Mesodermal cell (in vitro differentiated cells): ENCODE measurements around the gene MCC.

ENCODE experiments used
- H3K27ac ChIP-seq: 2 replicates; pipeline ENCODE4 v1.7.0; 2013; ENCODE audit warnings: mild to moderate bottlenecking, low read depth, low read length, moderate library complexity; ENCODE audit not compliant: severe bottlenecking
- H3K36me3 ChIP-seq: 2 replicates; pipeline ENCODE4 v1.7.1; 2013; ENCODE audit warnings: mild to moderate bottlenecking, low read length, moderate library complexity; ENCODE audit not compliant: control insufficient read depth, insufficient read depth
- H3K4me1 ChIP-seq: one replicate; pipeline ENCODE4 v1.7.1; 2013; ENCODE audit warnings: mild to moderate bottlenecking, low read length; ENCODE audit not compliant: insufficient read depth, control insufficient read depth, poor library complexity, severe bottlenecking
- H3K4me3 ChIP-seq: 2 replicates; pipeline ENCODE4 v1.7.0; 2013; ENCODE audit warnings: low read length, control low read depth, mild to moderate bottlenecking; ENCODE audit not compliant: insufficient read depth, poor library complexity, severe bottlenecking; ENCODE audit errors: extremely low read depth
- H3K9me3 ChIP-seq: 2 replicates; pipeline ENCODE4 v1.7.1; 2013; ENCODE audit warnings: mild to moderate bottlenecking, low read length, moderate library complexity; ENCODE audit not compliant: control insufficient read depth
- WGBS, 2 experiments: methylation state at CpG; one replicate each; pipeline ENCODE4 v1.1.5; 2013; ENCODE audit warnings: missing lambda C conversion rate in 2 of 2; ENCODE audit not compliant: insufficient coverage in 2 of 2; 5-methylcytosine and 5-hydroxymethylcytosine counted together

MCC gene

DNA sequence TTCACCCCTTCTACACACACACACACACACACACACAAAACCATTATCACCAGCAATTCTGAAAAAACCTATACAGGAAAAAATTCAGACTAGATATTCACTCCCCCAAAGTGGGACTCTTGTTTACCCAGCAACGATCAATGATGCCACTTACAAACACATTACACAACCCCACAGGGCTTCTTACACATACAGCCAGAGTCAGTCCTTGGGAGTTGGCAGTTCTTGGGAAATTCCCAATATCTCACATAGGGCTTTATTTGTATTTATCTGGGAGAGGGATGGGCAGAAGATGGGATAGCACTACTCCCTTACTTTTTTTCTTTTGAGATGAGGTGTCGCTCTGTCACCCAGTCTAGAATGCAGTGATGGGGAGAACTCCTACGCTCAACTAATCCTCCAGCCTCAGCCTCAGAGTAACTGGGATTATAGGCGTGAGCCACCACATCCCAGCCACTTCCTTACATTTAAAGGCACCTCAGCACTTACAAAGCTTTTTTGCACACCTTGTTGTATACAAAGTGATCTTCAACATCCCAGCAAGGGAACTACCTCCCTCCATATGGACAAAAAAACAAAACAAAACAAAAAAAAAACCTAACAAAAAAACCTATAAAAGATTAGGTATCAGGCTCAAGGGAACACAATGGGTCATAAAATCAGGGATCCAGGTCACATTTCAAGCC, 221.9 kb downstream of the MCC start:
- Histone ChIP-seq H3K27ac (no peak overlapping the region), H3K4me1 (peaks cover 17% of the 10 kb centered on the region), H3K9me3 (no peaks in the 10 kb centered on the region), H3K4me3 (no peak overlapping the region), H3K36me3 (no peaks in the 10 kb centered on the region)
- WGBS, 2 experiments, result 75 to 90% methylated on average over 1 to 3 of the region's 4 CpGs

DNA sequence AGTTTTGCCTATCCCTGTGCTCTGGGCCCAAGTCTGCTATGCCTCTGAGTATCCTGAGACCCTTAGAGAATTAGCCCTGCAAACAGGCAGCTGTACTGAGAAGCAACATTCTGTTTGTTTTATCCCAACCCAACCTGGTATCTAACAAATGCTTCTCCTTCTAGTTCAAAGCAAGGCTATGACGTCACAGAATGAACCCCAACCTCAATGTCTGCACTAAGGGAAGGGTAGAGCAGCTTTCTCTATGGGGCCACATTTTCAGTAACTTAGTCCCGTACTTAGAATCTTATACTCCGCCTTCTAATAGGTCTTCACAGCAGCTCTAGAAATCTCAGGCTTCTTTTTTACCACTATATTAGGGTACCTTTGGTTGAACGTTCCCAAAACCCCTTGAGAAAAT, 223.1 kb downstream of the MCC start:
- 88 to 96% methylated on average over 3 of the region's 4 CpGs for WGBS, 2 experiments
- no peaks in the 10 kb centered on the region for H3K9me3 ChIP-seq
- H3K27ac ChIP-seq, result no peak overlapping the region
- no peaks in the 10 kb centered on the region for H3K36me3 ChIP-seq
- H3K4me1 ChIP-seq, result peaks cover 6% of the 10 kb centered on the region
- H3K4me3 ChIP-seq, result no peak overlapping the region

GRCh38 chr5:113264046-113264445, 224.2 kb downstream of the MCC start:
- Histone ChIP-seq H3K36me3 (no peaks in the 10 kb centered on the region), H3K4me3 (no peak overlapping the region), H3K27ac (no peak overlapping the region), H3K4me1 (peaks cover 4% of the 10 kb centered on the region), H3K9me3 (no peaks in the 10 kb centered on the region)
- whole genome bisulfite sequencing, 2 experiments, result 88 to 90% methylated on average over 5 to 6 of the region's 6 CpGs

DNA sequence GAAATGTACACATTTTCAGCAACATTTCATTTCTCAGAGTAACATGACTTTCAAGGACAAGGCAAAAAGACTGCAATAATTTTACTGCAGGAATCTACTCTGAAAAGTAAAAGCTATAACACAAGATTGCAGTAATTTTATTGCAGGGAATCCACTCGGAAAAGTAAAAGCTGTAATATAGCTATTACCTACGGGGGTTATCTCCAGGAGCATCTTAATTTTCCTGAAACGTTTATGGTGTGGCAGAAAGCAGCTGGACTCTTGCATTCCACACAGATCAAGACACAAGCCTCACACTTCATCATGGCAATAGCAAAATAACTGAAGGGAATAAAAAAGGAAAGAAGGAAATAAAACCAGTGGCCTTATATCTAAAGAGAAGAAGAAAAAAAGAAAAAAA, 224.7 kb downstream of the MCC start:
- 83% methylated on average over 1 of the region's 3 CpGs; no CpG with 5 or more reads in 1 of the 2 experiments for WGBS, 2 experiments

DNA sequence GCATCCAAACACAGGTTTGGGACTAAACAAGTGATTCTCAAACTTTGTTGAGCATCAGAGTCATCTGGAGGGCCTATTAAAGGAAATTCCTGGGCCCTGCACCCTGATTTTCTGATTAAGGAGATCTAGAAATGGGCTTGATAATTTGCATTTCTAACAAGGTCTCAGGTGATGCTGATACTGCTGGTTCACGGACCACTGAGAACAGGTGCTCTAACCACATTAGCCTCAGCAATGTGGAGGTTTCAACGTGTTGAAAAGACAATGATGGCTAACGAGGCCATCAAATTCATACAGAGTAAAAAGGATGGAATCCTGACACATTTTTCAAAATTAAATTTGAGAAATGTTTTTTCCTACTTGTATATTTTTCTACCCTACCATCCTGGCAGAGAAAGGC, 225.6 kb downstream of the MCC start:
- Histone ChIP-seq H3K36me3 (no peaks in the 10 kb centered on the region), H3K4me3 (no peak overlapping the region), H3K9me3 (no peaks in the 10 kb centered on the region), H3K27ac (no peak overlapping the region), H3K4me1 (peaks cover 4% of the 10 kb centered on the region)
- 88 to 94% methylated on average over 2 to 3 of the region's 3 CpGs for WGBS, 2 experiments

More for the DNA sequence above, 224.7 kb downstream of the MCC start:
- Histone ChIP-seq H3K4me1 (peaks cover 4% of the 10 kb centered on the region), H3K36me3 (no peaks in the 10 kb centered on the region), H3K4me3 (no peak overlapping the region), H3K27ac (no peak overlapping the region), H3K9me3 (no peaks in the 10 kb centered on the region)

GRCh38 chr5:113259034-113259433, 229.2 kb downstream of the MCC start:
- Histone ChIP-seq H3K27ac (no peak overlapping the region), H3K4me3 (no peak overlapping the region), H3K4me1 (no peaks in the 10 kb centered on the region), H3K9me3 (no peaks in the 10 kb centered on the region), H3K36me3 (no peaks in the 10 kb centered on the region)

DNA sequence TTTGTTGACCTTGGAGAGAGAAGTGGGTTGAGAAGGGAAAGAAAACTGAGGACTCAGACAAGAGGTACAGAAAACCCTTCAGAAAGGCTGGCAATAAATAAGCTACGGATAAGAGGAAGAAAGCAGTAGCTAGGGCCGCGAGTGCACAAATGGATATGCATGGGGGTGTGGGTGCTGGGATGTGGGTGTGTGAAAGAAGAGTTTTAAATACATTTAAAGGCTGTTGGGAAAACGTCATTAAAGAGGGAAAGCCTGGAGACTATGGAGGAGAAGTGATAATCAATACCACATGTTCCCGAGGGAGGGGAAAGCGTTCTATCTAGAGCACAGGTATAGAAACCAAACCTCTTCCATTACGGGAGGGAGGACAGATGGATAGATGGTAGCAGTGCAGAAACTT, 230.7 kb downstream of the MCC start:
- Histone ChIP-seq H3K27ac (no peak overlapping the region), H3K4me3 (no peak overlapping the region), H3K9me3 (no peaks in the 10 kb centered on the region), H3K36me3 (no peaks in the 10 kb centered on the region), H3K4me1 (no peaks in the 10 kb centered on the region)
- WGBS, 2 experiments, result 94 to 95% methylated on average over 4 to 6 of the region's 7 CpGs

DNA sequence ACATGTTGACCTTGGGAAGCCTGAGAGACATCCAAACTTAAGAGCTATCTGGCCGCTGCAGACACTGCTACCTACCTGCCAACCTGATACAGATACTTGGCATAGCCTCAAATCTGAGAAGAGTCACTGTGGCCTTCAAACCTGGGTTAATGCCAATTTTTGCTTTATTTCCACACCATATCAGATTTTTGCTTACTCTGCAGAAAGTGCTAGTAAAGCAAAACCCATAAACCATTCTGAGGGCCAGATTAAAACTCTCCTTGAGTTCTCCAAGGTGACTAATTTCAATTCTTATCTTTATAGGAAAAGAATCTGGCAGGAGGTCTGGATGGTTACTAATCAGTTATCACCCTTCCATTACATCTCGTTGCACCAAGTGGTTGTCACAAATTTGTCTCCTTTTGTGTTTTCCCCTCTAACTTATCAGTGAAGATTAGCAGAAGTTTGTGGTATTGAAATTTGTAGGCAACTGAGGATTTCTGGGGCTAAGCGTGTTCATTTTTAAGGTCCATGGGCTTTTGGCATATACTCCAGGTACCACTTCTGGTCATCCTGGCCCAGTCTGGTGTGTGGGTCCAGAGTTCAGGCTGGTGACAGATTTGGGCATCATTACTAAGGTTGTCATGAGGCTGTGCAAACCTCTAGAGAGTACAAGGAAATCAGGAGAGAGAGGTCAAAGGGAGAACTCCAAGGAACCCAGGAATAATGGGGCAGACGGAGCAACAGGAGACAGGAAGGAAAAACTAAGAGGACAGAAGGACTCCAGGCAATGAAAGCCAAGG, 231.4 kb downstream of the MCC start:
- WGBS, 2 experiments, result 95 to 96% methylated on average over 3 of the region's 4 CpGs
- H3K4me1 ChIP-seq, result no peaks in the 10 kb centered on the region
- H3K4me3 ChIP-seq, result no peak overlapping the region
- H3K9me3 ChIP-seq, result no peaks in the 10 kb centered on the region
- H3K27ac ChIP-seq, result no peak overlapping the region
- no peaks in the 10 kb centered on the region for H3K36me3 ChIP-seq

DNA sequence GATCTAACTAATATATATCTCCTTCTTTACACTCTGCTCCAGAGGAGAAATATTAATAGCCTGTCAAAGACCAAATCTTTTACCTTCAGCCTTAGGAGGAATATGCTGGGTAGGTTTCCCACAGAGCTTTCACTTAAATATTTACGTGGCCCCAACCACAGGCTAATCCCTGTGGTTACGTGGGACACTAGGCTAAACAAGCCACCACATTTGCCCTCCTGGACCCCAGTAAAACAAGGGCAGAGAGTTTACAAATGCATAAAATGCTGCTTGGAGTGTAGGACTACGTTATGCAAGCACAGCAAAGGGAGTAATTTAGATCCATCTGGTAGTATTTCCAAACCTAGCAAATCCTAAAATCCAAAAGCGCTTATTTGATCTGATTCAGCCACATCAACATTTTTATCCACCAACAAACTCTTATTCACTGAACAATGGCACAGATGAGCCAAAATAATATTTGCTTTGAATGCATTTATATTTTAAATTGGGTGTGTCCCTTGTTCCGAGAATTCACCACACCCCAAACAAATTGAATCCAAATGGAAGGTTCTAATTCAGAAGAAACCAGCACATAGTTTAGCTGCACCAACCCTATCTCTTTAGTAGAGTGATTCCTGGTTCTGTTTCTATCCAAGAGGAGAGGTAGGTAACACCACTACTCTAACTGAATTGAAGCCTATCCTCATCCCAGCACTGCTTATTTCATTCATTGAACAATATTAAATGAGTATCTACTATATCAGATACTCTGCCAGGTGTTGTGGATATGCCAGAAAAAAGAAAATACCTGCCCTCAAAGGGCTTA, 232.5 kb downstream of the MCC start:
- no peaks in the 10 kb centered on the region for H3K36me3 ChIP-seq
- no peak overlapping the region for H3K4me3 ChIP-seq
- no peaks in the 10 kb centered on the region for H3K4me1 ChIP-seq
- no peak overlapping the region for H3K27ac ChIP-seq
- WGBS, 2 experiments, result 90 to 93% methylated on average over 2 of the region's 5 CpGs
- no peaks in the 10 kb centered on the region for H3K9me3 ChIP-seq

DNA sequence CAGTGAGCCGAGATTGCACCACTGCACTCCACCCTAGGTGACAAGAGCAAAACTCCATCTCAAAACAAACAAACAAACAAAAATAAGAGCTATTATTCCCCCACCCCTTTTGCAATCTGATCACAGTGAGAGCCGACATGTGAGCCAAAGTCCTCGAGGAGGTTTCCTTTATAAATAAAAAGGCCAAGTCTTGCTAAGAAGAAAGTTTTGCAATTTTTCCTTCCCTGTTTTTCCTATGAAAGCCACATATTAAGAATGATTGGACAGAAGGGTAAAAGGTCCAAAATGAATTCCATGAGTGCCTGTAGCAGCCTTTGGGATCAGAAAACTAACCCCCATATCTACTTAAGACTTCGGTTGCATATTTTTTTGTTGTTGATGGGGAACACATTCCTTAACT, 233.1 kb downstream of the MCC start:
- no peak overlapping the region for H3K4me3 ChIP-seq
- no peaks in the 10 kb centered on the region for H3K36me3 ChIP-seq
- H3K27ac ChIP-seq, result no peak overlapping the region
- WGBS, 2 experiments, result 63% methylated on average over 2 of the region's 4 CpGs; no CpG with 5 or more reads in 1 of the 2 experiments
- peaks cover 3% of the 10 kb centered on the region for H3K4me1 ChIP-seq
- H3K9me3 ChIP-seq, result no peaks in the 10 kb centered on the region
